HepG2 (cell line): Measurements from ENCODE around the gene TMX2. TPM values are rescaled to one million over a fixed set of nuclear protein-coding genes. Genes with fewer than 3 reads are reported as not detected.

ENCODE experiments used
- ATAC-seq: fragments of 200-7000 bp; cut with Tn5 transposase; 3 replicates; pipeline ENCODE4 v1.9.1; 2020; ENCODE audit warnings: mild to moderate bottlenecking, moderate library complexity
- BruUV-seq: library from RNA; stranded (reverse); fragments of 400-500 nt; replicated peaks from 2 replicates; lab custom pipeline; 2021; lab: Mats Ljungman, UMichigan
- CTCF ChIA-PET: fragments of 300-600 bp; formaldehyde crosslinking; extraction: SDS; loops from one replicate; lab custom pipeline; 2021; ENCODE audit warnings: low total read pairs, inconsistent platforms, low intra/inter-chr PET ratio; lab: Yijun Ruan, JAX
- POLR2A ChIA-PET: fragments of 350-600 bp; sonication (Branson Sonifier 250); formaldehyde crosslinking; loops from one replicate; lab custom pipeline; 2020; ENCODE audit warnings: antibody characterized with exemption, inconsistent platforms; lab: Yijun Ruan, JAX
- DNase-seq: peaks from one replicate; pipeline ENCODE4 v3.0.0-alpha.2; 2015; ENCODE audit warnings: low spot score
- FAIRE-seq: peaks from 3 replicates; lab custom pipeline; 2011; peaks lifted over from hg19 to GRCh38; lab: Jason Lieb, UNC
- H2AFZ ChIP-seq: one replicate; pipeline ENCODE4 v1.6.1; 2011; ENCODE audit warnings: low read length, inconsistent platforms
- H3K27ac ChIP-seq: fragments of 300-600 bp; 3 replicates; pipeline ENCODE4 v1.8.0; 2011; ENCODE audit warnings: mixed run types, mild to moderate bottlenecking, mixed read lengths, low read length, inconsistent platforms; ENCODE audit not compliant: insufficient read depth; ENCODE audit errors: extremely low read length
- H3K27me3 ChIP-seq, 2 experiments: fragments of 200-600 bp in 1 of 2; 2 replicates in 1 of 2; 3 replicates in 1 of 2; pipeline versions ENCODE4 v1.6.0 to v1.8.0; 2011; ENCODE audit warnings: low read length in 2 of 2, mild to moderate bottlenecking in 2 of 2, moderate library complexity in 2 of 2, inconsistent platforms in 1 of 2; ENCODE audit not compliant: insufficient read depth in 2 of 2, control insufficient read depth in 1 of 2
- H3K36me3 ChIP-seq, 2 experiments: fragments of 200-600 bp in 1 of 2; replicated peaks in 1 of 2; 2 replicates in 1 of 2; 3 replicates in 1 of 2; pipeline versions ENCODE4 v1.5.1 to v1.8.0; 2011; ENCODE audit warnings: low read length in 2 of 2, inconsistent platforms in 1 of 2; ENCODE audit not compliant: insufficient read depth in 2 of 2, control insufficient read depth in 1 of 2
- H3K4me1 ChIP-seq: 2 replicates; pipeline ENCODE4 v1.5.1; 2012; ENCODE audit warnings: low read length, inconsistent platforms; ENCODE audit not compliant: insufficient read depth
- H3K4me2 ChIP-seq: 2 replicates; pipeline ENCODE4 v1.6.0; 2011; ENCODE audit warnings: low read depth, low read length, inconsistent platforms
- H3K4me3 ChIP-seq, 3 experiments: fragments of 200-600 bp in 1 of 3; sonication (generic), shearing (Covaris generic) in 1 of 3; replicated peaks in 1 of 3; 2 replicates each; pipeline ENCODE4 v1.5.1; 2011 to 2016; ENCODE audit warnings: low read length in 3 of 3, inconsistent platforms in 2 of 3, low read depth in 2 of 3, mild to moderate bottlenecking in 2 of 3, control low read depth in 1 of 3, mixed read lengths in 1 of 3; ENCODE audit not compliant: insufficient read depth in 1 of 3
- H3K79me2 ChIP-seq: one replicate; pipeline ENCODE4 v1.6.1; 2011; ENCODE audit warnings: low read length, inconsistent platforms; ENCODE audit not compliant: insufficient read depth
- H3K9ac ChIP-seq: 2 replicates; pipeline ENCODE4 v1.6.0; 2011; ENCODE audit warnings: mild to moderate bottlenecking, low read depth, low read length, inconsistent platforms; ENCODE audit not compliant: insufficient read depth
- H3K9me3 ChIP-seq: 2 replicates; pipeline ENCODE4 v1.5.1; 2012; ENCODE audit warnings: mild to moderate bottlenecking, low read length
- H4K20me1 ChIP-seq: 2 replicates; pipeline ENCODE4 v1.6.0; 2011; ENCODE audit warnings: inconsistent platforms, mild to moderate bottlenecking, low read length, moderate library complexity; ENCODE audit not compliant: insufficient read depth
- ATM ChIP-seq: fragments of 450-650 bp; IDR thresholded peaks from 2 replicates; pipeline ENCODE4 v1.7.1; 2017; ENCODE audit warnings: mild to moderate bottlenecking, borderline replicate concordance
- DZIP1 ChIP-seq: sonication (generic); formaldehyde crosslinking; IDR thresholded peaks from 2 replicates; pipeline ENCODE4 v1.5.0; 2020; ENCODE audit warnings: mild to moderate bottlenecking, missing genetic modification reagents
- ETV6 ChIP-seq: sonication (generic); formaldehyde crosslinking; conservative IDR thresholded peaks from 2 replicates; pipeline ENCODE4 v1.4.0; 2020; ENCODE audit warnings: missing genetic modification reagents
- GTF2F1 ChIP-seq: fragments of 150-350 bp; IDR thresholded peaks from 2 replicates; pipeline ENCODE4 v1.6.1; 2014; ENCODE audit warnings: low read length
- JUND ChIP-seq: sonication (generic); formaldehyde crosslinking; IDR thresholded peaks from 2 replicates; pipeline ENCODE4 v1.8.0; 2022; ENCODE audit warnings: mild to moderate bottlenecking, missing genetic modification reagents
- MED8 ChIP-seq: sonication (generic); formaldehyde crosslinking; IDR thresholded peaks from 2 replicates; pipeline ENCODE4 v1.8.1; 2023; ENCODE audit warnings: mild to moderate bottlenecking, missing genetic modification reagents; ENCODE audit not compliant: insufficient replicate concordance
- MLXIP ChIP-seq: sonication (generic); formaldehyde crosslinking; IDR thresholded peaks from 2 replicates; pipeline ENCODE4 v1.9.0; 2021; ENCODE audit warnings: missing genetic modification reagents, borderline replicate concordance
- NR2F2 ChIP-seq: IDR thresholded peaks from 2 replicates; pipeline ENCODE4 v1.6.1; 2012; ENCODE audit warnings: low read depth, inconsistent platforms, borderline replicate concordance
- ZNF24 ChIP-seq: fragments of 450-650 bp; IDR thresholded peaks from 2 replicates; pipeline ENCODE4 v1.6.1; 2017; ENCODE audit warnings: antibody characterized with exemption, mild to moderate bottlenecking
- WGBS: methylation state at CpG from one replicate; pipeline ENCODE4 v1.1.6; 2017; ENCODE audit warnings: low lambda C conversion rate; 5-methylcytosine and 5-hydroxymethylcytosine counted together
- in situ Hi-C: cut with HindIII; loops from 2 replicates; pipeline ENCODE4 v1.10.0; 2017; ENCODE audit warnings: low pct_unique_long_range_greater_than_20kb; ENCODE audit not compliant: extremely low pct_ligation_motif_present
- intact Hi-C: fragments of 100-400 bp; cut with micrococcal nuclease; formaldehyde crosslinking; loops from one replicate; pipeline ENCODE4 v1.10.0; 2022; ENCODE audit not compliant: unreplicated experiment
- polyA plus RNA-seq, 8 experiments: library from polyadenylated mRNA; depleted of rRNA in 3 of 8; stranded (reverse) in 7 of 8; unstranded in 1 of 8; fragments of >200 nt; fragmentation: Illumina TruSeq in 4 of 8; extraction: Trizol in 4 of 8; gene quantifications; 2 replicates each; pipeline versions ENCODE4 v1.2.1 to v1.2.3, GENCODE V29; 2011 to 2016; ENCODE audit warnings: low read depth in 4 of 8, missing spikeins in 1 of 8, mixed read lengths in 1 of 8; ENCODE audit not compliant: insufficient read depth in 1 of 8
- total RNA-seq, 5 experiments: library from RNA; depleted of rRNA; stranded (reverse); fragments of >200 nt; fragmentation: Illumina TruSeq; extraction: Trizol; gene quantifications; 2 replicates each; pipeline ENCODE4 v1.2.3, GENCODE V29; 2016; ENCODE audit warnings: low read depth in 1 of 5

Gene TMX2
- total and polyA plus RNA-seq, 2 of the 13 experiments (the other 11 are each of a cell fraction or from before 2014, with no cell fraction given): 84.5 to 129 TPM

GRCh38 chr11:57675176-57675941 is 37.0 kb upstream of the TMX2 start (continued):
- no peak for TF ChIP-seq GTF2F1
- no peak for TF ChIP-seq MLXIP
- TF ChIP-seq JUND (CRISPR knock-in tag): no peak
- TF ChIP-seq DZIP1 (CRISPR knock-in tag): no peak

GRCh38 chr11:57679396-57679795 is 33.0 kb upstream of the TMX2 start:
- WGBS: 100% methylated on average over 4 of the region's 4 CpGs
- ATAC-seq (no peak), FAIRE-seq (no peak), DNase-seq (no peak)
- Histone ChIP-seq H2AFZ (no peak overlapping the region), H3K4me2 (no peak overlapping the region), H3K9ac (no peak overlapping the region), H3K4me1 (peaks cover 20% of the 10 kb centered on the region), H3K27ac (no peak overlapping the region), H3K79me2 (peaks cover 25% of the 10 kb centered on the region), H3K27me3 (no peaks in the 10 kb centered on the region), H3K36me3 (peaks cover 6 to 64% of the 10 kb centered on the region in 2 experiments), H4K20me1 (no peaks in the 10 kb centered on the region), H3K9me3 (no peaks in the 10 kb centered on the region), H3K4me3 (no peak overlapping the region)
- ChIA-PET CTCF (no interaction called here), POLR2A (interaction anchor here (0.9 kb wide), 1 partner anchor 33 kb away, joined by 3 read pairs; the partner anchor contains the start of gene MED19)
- no peak for TF ChIP-seq ETV6
- no peak for TF ChIP-seq MED8 (CRISPR knock-in tag)
- no peak for TF ChIP-seq ZNF24
- no peak for TF ChIP-seq NR2F2
- no peak for TF ChIP-seq ATM
- intact Hi-C loops: no loop called here
- in situ Hi-C loops: no loop called here
- BruUV-seq: no TSS peak
